ENCODE results near the gene MRFAP1L1.

DNA sequence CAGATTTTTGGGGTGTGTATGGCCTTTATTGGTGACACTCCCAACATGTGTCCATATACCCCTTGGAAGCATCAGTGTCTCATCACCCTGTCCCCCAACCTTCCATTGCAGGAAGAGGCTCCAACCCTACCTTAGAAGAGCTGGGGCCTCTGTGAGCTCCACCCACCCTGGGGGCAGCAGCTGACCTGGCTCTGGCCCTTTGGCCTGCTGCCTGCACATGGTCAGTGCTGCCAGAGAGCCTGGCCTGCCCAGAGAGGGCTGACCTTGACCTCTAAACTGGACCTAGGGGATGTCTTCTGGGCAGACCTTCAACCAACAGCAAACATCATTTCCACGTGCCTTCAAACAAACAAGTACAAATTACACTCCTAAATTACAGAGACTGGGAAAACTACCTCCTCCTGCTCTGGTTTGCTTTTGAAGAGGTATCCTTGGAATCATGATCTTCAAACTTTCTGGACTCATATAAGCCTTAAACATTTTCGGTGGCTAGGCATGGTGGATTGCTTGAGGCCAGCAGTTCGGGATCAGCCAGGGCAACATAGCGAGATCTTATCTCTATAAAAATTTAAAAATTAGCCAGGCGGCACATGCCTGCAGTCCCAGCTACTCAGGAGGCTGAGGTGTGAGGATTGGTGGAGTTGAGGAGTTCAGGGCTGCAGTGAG lies 45.6 kb upstream of the MRFAP1L1 start:
- TF ChIP-seq, protein P1, sequence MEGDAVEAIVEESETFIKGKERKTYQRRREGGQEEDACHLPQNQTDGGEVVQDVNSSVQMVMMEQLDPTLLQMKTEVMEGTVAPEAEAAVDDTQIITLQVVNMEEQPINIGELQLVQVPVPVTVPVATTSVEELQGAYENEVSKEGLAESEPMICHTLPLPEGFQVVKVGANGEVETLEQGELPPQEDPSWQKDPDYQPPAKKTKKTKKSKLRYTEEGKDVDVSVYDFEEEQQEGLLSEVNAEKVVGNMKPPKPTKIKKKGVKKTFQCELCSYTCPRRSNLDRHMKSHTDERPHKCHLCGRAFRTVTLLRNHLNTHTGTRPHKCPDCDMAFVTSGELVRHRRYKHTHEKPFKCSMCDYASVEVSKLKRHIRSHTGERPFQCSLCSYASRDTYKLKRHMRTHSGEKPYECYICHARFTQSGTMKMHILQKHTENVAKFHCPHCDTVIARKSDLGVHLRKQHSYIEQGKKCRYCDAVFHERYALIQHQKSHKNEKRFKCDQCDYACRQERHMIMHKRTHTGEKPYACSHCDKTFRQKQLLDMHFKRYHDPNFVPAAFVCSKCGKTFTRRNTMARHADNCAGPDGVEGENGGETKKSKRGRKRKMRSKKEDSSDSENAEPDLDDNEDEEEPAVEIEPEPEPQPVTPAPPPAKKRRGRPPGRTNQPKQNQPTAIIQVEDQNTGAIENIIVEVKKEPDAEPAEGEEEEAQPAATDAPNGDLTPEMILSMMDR (IDR thresholded peaks at IDR 0.05): no peak
- TF ChIP-seq ZFX (IDR thresholded peaks at IDR 0.05; ENCODE audit: borderline replicate concordance): no peak
